H1 (cell line): Measurements from ENCODE around the gene AAGAB. TPM values are rescaled to one million over a fixed set of nuclear protein-coding genes. Genes with fewer than 3 reads are reported as not detected.
A peak's percentile ranks its signal among the peaks of the same experiment; 100 is the strongest.

Experiments used
- CTCF ChIA-PET: fragments of 300-600 bp; sonication (Branson Sonifier 250); formaldehyde crosslinking; loops from one replicate; lab custom pipeline; 2021; ENCODE audit not compliant: partially characterized antibody; lab: Charles Lee
- POLR2A ChIA-PET: fragments of 300-600 bp; sonication (Branson Sonifier 250); formaldehyde crosslinking; loops from one replicate; lab custom pipeline; 2021; ENCODE audit warnings: inconsistent platforms; ENCODE audit not compliant: partially characterized antibody; lab: Charles Lee
- DNase-seq, 2 experiments: peaks; one replicate each; pipeline versions ENCODE4 v3.0.0 to v3.0.0-alpha.2; 2010 to 2022; ENCODE audit warnings: low spot score in 2 of 2, low read depth in 1 of 2, mixed read lengths in 1 of 2
- FAIRE-seq: peaks from 2 replicates; lab custom pipeline; 2011; peaks lifted over from hg19 to GRCh38; lab: Jason Lieb, UNC
- H2AFZ ChIP-seq: 2 replicates; pipeline ENCODE4 v1.8.1; 2012; ENCODE audit warnings: low read length, inconsistent platforms
- H2AK5ac ChIP-seq: 2 replicates; pipeline ENCODE4 v1.6.1; 2013; ENCODE audit warnings: low read depth, low read length
- H2BK120ac ChIP-seq: replicated peaks from 2 replicates; pipeline ENCODE3; 2013; ENCODE audit warnings: low read depth, low read length, inconsistent platforms
- H2BK12ac ChIP-seq: 2 replicates; pipeline ENCODE4 v1.6.1; 2013; ENCODE audit warnings: low read depth, low read length
- H2BK15ac ChIP-seq: 2 replicates; pipeline ENCODE4 v1.6.1; 2013; ENCODE audit warnings: low read length
- H2BK20ac ChIP-seq: 2 replicates; pipeline ENCODE4 v1.6.1; 2013; ENCODE audit warnings: low read length
- H2BK5ac ChIP-seq: 2 replicates; pipeline ENCODE4 v1.6.1; 2013; ENCODE audit warnings: low read depth, low read length
- H3K14ac ChIP-seq: 2 replicates; pipeline ENCODE4 v1.6.1; 2013; ENCODE audit warnings: inconsistent platforms; ENCODE audit not compliant: insufficient read length
- H3K18ac ChIP-seq: 2 replicates; pipeline ENCODE4 v1.6.1; 2013; ENCODE audit warnings: low read length; ENCODE audit errors: extremely low read depth
- H3K23ac ChIP-seq: 2 replicates; pipeline ENCODE4 v1.6.1; 2013; ENCODE audit warnings: inconsistent platforms; ENCODE audit not compliant: insufficient read length
- H3K23me2 ChIP-seq: 2 replicates; pipeline ENCODE4 v1.6.1; 2013; ENCODE audit warnings: low read depth, low read length
- H3K27ac ChIP-seq: 2 replicates; pipeline ENCODE4 v1.6.1; 2011; ENCODE audit warnings: low read depth, low read length, inconsistent platforms
- H3K27me3 ChIP-seq, 4 experiments: replicated peaks in 1 of 4; 1 replicate in 1 of 4; 2 replicates in 3 of 4; pipeline versions ENCODE4 v1.6.1 to v1.8.1; 2011 to 2013; ENCODE audit warnings: low read length in 3 of 4, mild to moderate bottlenecking in 3 of 4, inconsistent platforms in 2 of 4, mixed read lengths in 2 of 4, moderate library complexity in 1 of 4; ENCODE audit not compliant: control insufficient read depth in 3 of 4, insufficient read depth in 3 of 4; ENCODE audit errors: extremely low read depth in 1 of 4
- H3K36me3 ChIP-seq, 4 experiments: 2 replicates each; pipeline versions ENCODE4 v1.6.1 to v1.8.1; 2011 to 2013; ENCODE audit warnings: mild to moderate bottlenecking in 4 of 4, low read length in 3 of 4, moderate library complexity in 2 of 4, control low read depth in 1 of 4, inconsistent platforms in 1 of 4; ENCODE audit not compliant: insufficient read depth in 4 of 4, control insufficient read depth in 2 of 4
- H3K4ac ChIP-seq: replicated peaks from 2 replicates; pipeline ENCODE3; 2013; ENCODE audit warnings: low read length, low read depth, mixed read lengths, inconsistent platforms; ENCODE audit not compliant: insufficient read length
- H3K4me1 ChIP-seq, 4 experiments: replicated peaks in 1 of 4; 1 replicate in 1 of 4; 2 replicates in 3 of 4; pipeline versions ENCODE4 v1.6.1 to v1.8.1; 2011 to 2013; ENCODE audit warnings: low read length in 3 of 4, inconsistent platforms in 2 of 4, mixed read lengths in 1 of 4; ENCODE audit not compliant: insufficient read depth in 4 of 4, control insufficient read depth in 3 of 4
- H3K4me2 ChIP-seq, 2 experiments: 2 replicates each; pipeline versions ENCODE4 v1.6.1 to v1.8.1; 2011 to 2013; ENCODE audit warnings: low read depth in 2 of 2, low read length in 2 of 2, control low read depth in 1 of 2, inconsistent platforms in 1 of 2, mild to moderate bottlenecking in 1 of 2; ENCODE audit not compliant: insufficient read depth in 1 of 2
- H3K4me3 ChIP-seq, 4 experiments: fragments of 200-600, 300-600 bp in 1 of 4; sonication (generic), shearing (Covaris generic), sonication (Bioruptor Twin) in 1 of 4; 2 replicates each; pipeline versions ENCODE4 v1.5.1 to v1.8.1; 2011 to 2016; ENCODE audit warnings: low read length in 4 of 4, low read depth in 3 of 4, control low read depth in 2 of 4, inconsistent platforms in 2 of 4, mild to moderate bottlenecking in 2 of 4, mixed read lengths in 1 of 4, moderate library complexity in 1 of 4; ENCODE audit not compliant: insufficient read depth in 2 of 4; ENCODE audit errors: extremely low read depth in 1 of 4
- H3K56ac ChIP-seq: replicated peaks from 2 replicates; pipeline ENCODE3; 2013; ENCODE audit warnings: low read depth, mild to moderate bottlenecking, mixed read lengths, low read length, inconsistent platforms; ENCODE audit not compliant: insufficient read length
- H3K79me1 ChIP-seq: 2 replicates; pipeline ENCODE4 v1.6.1; 2013; ENCODE audit warnings: low read depth, low read length, control low read depth
- H3K79me2 ChIP-seq, 2 experiments: 2 replicates each; pipeline versions ENCODE4 v1.6.1 to v1.8.1; 2012 to 2013; ENCODE audit warnings: low read length in 2 of 2, mild to moderate bottlenecking in 2 of 2, inconsistent platforms in 1 of 2; ENCODE audit not compliant: insufficient read depth in 2 of 2, control insufficient read depth in 1 of 2
- H3K9ac ChIP-seq, 4 experiments: replicated peaks in 1 of 4; 1 replicate in 1 of 4; 2 replicates in 3 of 4; pipeline versions ENCODE4 v1.6.1 to v1.8.1; 2011 to 2013; ENCODE audit warnings: low read depth in 3 of 4, low read length in 3 of 4, control low read depth in 2 of 4, mild to moderate bottlenecking in 2 of 4, moderate library complexity in 2 of 4, inconsistent platforms in 1 of 4; ENCODE audit errors: extremely low read depth in 1 of 4
- H3K9me3 ChIP-seq, 2 experiments: 2 replicates each; pipeline versions ENCODE4 v1.6.1 to v1.8.1; 2012 to 2013; ENCODE audit warnings: mild to moderate bottlenecking in 2 of 2, moderate library complexity in 2 of 2, control low read depth in 1 of 2, inconsistent platforms in 1 of 2, low read depth in 1 of 2, low read length in 1 of 2, mixed read lengths in 1 of 2; ENCODE audit not compliant: insufficient read depth in 2 of 2
- H4K20me1 ChIP-seq, 2 experiments: replicated peaks in 1 of 2; 2 replicates each; pipeline versions ENCODE3 to v1.8.1; 2011 to 2013; ENCODE audit warnings: inconsistent platforms in 2 of 2, low read length in 2 of 2, mild to moderate bottlenecking in 1 of 2; ENCODE audit not compliant: insufficient read depth in 2 of 2, control insufficient read depth in 1 of 2
- H4K5ac ChIP-seq: 2 replicates; pipeline ENCODE4 v1.6.1; 2013; ENCODE audit warnings: low read length, low read depth, mixed read lengths, inconsistent platforms; ENCODE audit not compliant: insufficient read length
- H4K8ac ChIP-seq: 2 replicates; pipeline ENCODE4 v1.8.0; 2013; ENCODE audit warnings: mild to moderate bottlenecking, moderate library complexity, low read length, inconsistent platforms; ENCODE audit not compliant: insufficient read depth; ENCODE audit errors: extremely low read depth
- H4K91ac ChIP-seq: replicated peaks from 2 replicates; pipeline ENCODE3; 2013; ENCODE audit warnings: low read length, mixed read lengths, inconsistent platforms; ENCODE audit not compliant: insufficient read length
- WGBS, 2 experiments: shearing (Covaris generic) in 1 of 2; methylation state at CpG; one replicate each; pipeline versions ENCODE4 v1.1.6 to v1.1.7; 2013 to 2015; ENCODE audit warnings: low lambda C conversion rate in 2 of 2, mixed read lengths in 2 of 2, inconsistent platforms in 1 of 2, low coverage in 1 of 2, missing lambda C conversion rate in 1 of 2; ENCODE audit not compliant: insufficient replicate concordance in 2 of 2, insufficient coverage in 1 of 2, insufficient read length in 1 of 2; ENCODE audit errors: extremely low coverage in 1 of 2, missing lambda C conversion rate in 1 of 2; 5-methylcytosine and 5-hydroxymethylcytosine counted together
- long read RNA-seq, 2 experiments: library from RNA in 1 of 2; library from capped mRNA in 1 of 2; stranded (forward); transcript quantifications; one replicate each; pipeline ENCODE4 v2.0.0, GENCODE V29; 2021; ENCODE audit warnings: inconsistent platforms in 1 of 2
- polyA minus RNA-seq, 3 experiments: library from RNA; depleted of rRNA, polyadenylated mRNA; stranded (reverse); fragments of >200 nt; gene quantifications; 1 replicate in 2 of 3; 2 replicates in 1 of 3; pipeline ENCODE4 v1.2.3, GENCODE V29; 2011
- polyA plus RNA-seq, 7 experiments: library from polyadenylated mRNA; depleted of rRNA in 3 of 7; stranded (reverse) in 5 of 7; unstranded in 2 of 7; fragments of >200 nt in 5 of 7; fragments of 200-250 nt in 2 of 7; gene quantifications; 1 replicate in 5 of 7; 2 replicates in 1 of 7; 4 replicates in 1 of 7; pipeline versions ENCODE4 v1.2.1 to v1.2.3, GENCODE V29; 2011 to 2013; ENCODE audit warnings: missing spikeins in 2 of 7, mixed read lengths in 2 of 7
- total RNA-seq: library from RNA; stranded (reverse); fragmentation: NEBNext Ultra II Directional; extraction: Animal tissue kit (Norgen Biotek cat#: 25700); gene quantifications from 2 replicates; pipeline ENCODE4 v1.2.1, GENCODE V29; 2021

AAGAB gene, protein sequence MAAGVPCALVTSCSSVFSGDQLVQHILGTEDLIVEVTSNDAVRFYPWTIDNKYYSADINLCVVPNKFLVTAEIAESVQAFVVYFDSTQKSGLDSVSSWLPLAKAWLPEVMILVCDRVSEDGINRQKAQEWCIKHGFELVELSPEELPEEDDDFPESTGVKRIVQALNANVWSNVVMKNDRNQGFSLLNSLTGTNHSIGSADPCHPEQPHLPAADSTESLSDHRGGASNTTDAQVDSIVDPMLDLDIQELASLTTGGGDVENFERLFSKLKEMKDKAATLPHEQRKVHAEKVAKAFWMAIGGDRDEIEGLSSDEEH
- 45.9 and 52.7 TPM in 2 replicates for total RNA-seq
- polyA plus RNA-seq (2011; rRNA removed), result 17.5 and 20.1 TPM in 2 replicates
- polyA plus RNA-seq (2011; cell fraction: cytosol; rRNA removed), result 26.3 TPM
- polyA plus RNA-seq (2011; cell fraction: nucleus; rRNA removed), result 13.0 TPM
- 33.1 to 53.2 TPM (median 38.4 TPM) in 4 replicates for polyA plus RNA-seq (2012, experiment 1 of 2)
- 3.9 TPM for polyA plus RNA-seq (2012, experiment 2 of 2)
- polyA plus RNA-seq (2013, experiment 1 of 2), result 18.2 TPM
- 19.1 TPM for polyA plus RNA-seq (2013, experiment 2 of 2)
- 53.6 and 101 TPM in 2 replicates for polyA minus RNA-seq (2011; rRNA and poly(A)+ RNA removed)
- 31.7 TPM for polyA minus RNA-seq (2011; cell fraction: cytosol; rRNA and poly(A)+ RNA removed)
- 44.2 TPM for polyA minus RNA-seq (2011; cell fraction: nucleus; rRNA and poly(A)+ RNA removed)
- long read RNA-seq, experiment 1, transcript AAGAB-201 (10 exons, 2,841 nt), result major isoform, 8 of 36 reads
- long read RNA-seq, experiment 1, partial matches to known transcripts, result 13 of 36 reads
- long read RNA-seq, experiment 1, other reads (novel, unspliced or antisense), result 14 of 36 reads
- long read RNA-seq, experiment 2, transcript AAGAB-201 (10 exons, 2,841 nt), result major isoform, 44 of 60 reads
- long read RNA-seq, experiment 2, partial matches to known transcripts, result 7 of 60 reads
- long read RNA-seq, experiment 2, other reads (novel, unspliced or antisense), result 8 of 60 reads

DNA sequence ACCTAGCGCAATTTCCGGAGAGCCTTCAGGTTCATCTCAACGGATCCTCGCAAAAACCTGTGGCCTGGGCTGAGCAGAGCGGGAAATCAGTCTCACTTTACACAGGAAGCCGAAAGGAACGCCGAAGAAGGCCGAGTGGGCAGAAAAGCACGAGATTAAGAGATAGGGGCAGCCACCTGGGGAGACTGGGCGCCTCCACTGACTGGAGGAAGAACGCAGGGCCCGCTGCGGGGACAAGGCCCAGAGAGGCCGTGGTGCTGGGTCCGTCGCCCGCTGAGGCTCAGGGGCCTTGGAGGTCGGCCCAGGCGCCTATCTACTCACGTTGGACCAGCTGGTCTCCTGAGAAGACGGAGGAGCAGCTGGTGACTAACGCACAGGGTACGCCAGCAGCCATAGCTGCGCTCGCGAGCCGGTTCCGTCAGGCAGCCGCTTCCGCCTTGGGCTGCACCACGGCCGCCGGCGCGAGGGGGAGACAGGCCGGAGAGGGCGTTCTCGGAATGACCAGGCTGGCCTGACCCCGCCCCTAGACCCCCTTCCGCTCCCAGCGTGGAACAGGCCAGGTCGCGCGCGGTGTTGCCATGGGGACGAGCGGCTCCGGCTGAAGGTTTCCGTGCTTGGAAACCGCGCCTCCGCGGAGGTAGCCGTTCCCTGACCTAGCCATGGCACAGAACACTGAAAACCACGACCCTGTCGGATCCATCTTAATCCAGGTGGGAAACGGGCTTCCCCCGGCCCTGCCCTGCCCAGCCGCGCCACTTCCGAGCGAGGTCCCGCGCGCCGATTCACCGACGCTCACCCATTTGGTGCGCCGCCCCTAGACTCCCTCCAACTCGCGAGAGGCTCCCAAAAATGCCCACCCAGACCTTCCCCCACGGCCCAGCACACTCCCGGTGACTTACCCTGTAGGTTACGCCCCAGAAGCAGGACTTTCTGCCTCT lies at the start of gene AAGAB, which contains the start of gene IQCH:
TSS of gene AAGAB (minus strand) at position 424 of the 938 bp plus-strand sequence. CDS start at position 394, 30 bp downstream.
TSS of gene IQCH (plus strand) at position 549 of the 938 bp plus-strand sequence. CDS start at position 660, 111 bp downstream.
- no peak within 1 kb of the TSS for H3K14ac ChIP-seq
- peak within 1 kb of the TSS; percentile 68 to 89 (median 76) for H3K9ac ChIP-seq
- H3K4ac ChIP-seq, result no peak within 1 kb of the TSS
- no peak within 1 kb of the TSS for H4K91ac ChIP-seq
- no peak within 1 kb of the TSS for H2BK120ac ChIP-seq
- peak within 1 kb of the TSS; percentile 64 to 95 (median 90) for H3K4me3 ChIP-seq
- H3K4me2 ChIP-seq, result peak within 1 kb of the TSS; percentile 68 to 81
- no peak within 1 kb of the TSS for H3K56ac ChIP-seq
- no peak within 1 kb of the TSS for H2BK15ac ChIP-seq
- H3K4me1 ChIP-seq, result no peaks in the 10 kb centered on the region
- peak within 1 kb of the TSS; percentile 93 for H2AFZ ChIP-seq
- no peaks in the 10 kb centered on the region for H3K36me3 ChIP-seq
- no peaks in the 10 kb centered on the region for H3K9me3 ChIP-seq
- FAIRE-seq, result no peak
- no peak within 1 kb of the TSS for H2BK20ac ChIP-seq
- 2% methylated on average over 66 of the region's 76 CpGs; no CpG with 5 or more reads in 1 of the 2 experiments for WGBS, 2 experiments
- H3K23ac ChIP-seq, result no peak within 1 kb of the TSS
- 0 out of 2 replicates have a peak, but pooled peaks cover 3% of the 10 kb centered on the region for H3K23me2 ChIP-seq
- no peak within 1 kb of the TSS; the same call in 1 of the 2 replicates for H2BK12ac ChIP-seq
- H2BK5ac ChIP-seq, result peak within 1 kb of the TSS; percentile 69
- peak within 1 kb of the TSS; percentile 21 for H3K27ac ChIP-seq
- H4K5ac ChIP-seq, result peak within 1 kb of the TSS; percentile 32
- H3K79me1 ChIP-seq, result no peaks in the 10 kb centered on the region; the same call in 1 of the 2 replicates
- ChIA-PET CTCF (interaction anchor here (0.6 to 1.7 kb wide), 4 partner anchors 14 to 393 kb away, joined by 3 to 4 read pairs (median 3); no protein-coding TSS in a partner anchor), POLR2A (interaction anchor here (1.3 kb wide), 1 partner anchor 13 kb away, joined by 3 read pairs; no protein-coding TSS in a partner anchor)
- H3K79me2 ChIP-seq, result peaks cover 2 to 44% of the 10 kb centered on the region in 2 experiments; a peak in 3 of 4 replicates
- peak; percentile 84 to 100 for DNase-seq
- H2AK5ac ChIP-seq, result no peak within 1 kb of the TSS
- peak within 1 kb of the TSS; percentile 11; the same call in 1 of the 2 replicates for H3K18ac ChIP-seq
- peaks cover 0 to 2% of the 10 kb centered on the region in 2 experiments for H4K20me1 ChIP-seq
- peak within 1 kb of the TSS; percentile 94 for H4K8ac ChIP-seq
- no peaks in the 10 kb centered on the region for H3K27me3 ChIP-seq
